LNCaP clone FGC (cell line): ENCODE data around the gene C1QL1.

Source experiments
- DNase-seq: peaks from one replicate; pipeline ENCODE4 v3.0.0-alpha.2; 2011; ENCODE audit warnings: low read depth
- H3K4me3 ChIP-seq: 2 replicates; pipeline ENCODE4 v1.5.1; 2011; ENCODE audit warnings: mild to moderate bottlenecking, low read depth, low read length, control low read depth
- CTCF ChIP-seq: IDR thresholded peaks from 2 replicates; pipeline ENCODE4 v1.5.1; 2012; ENCODE audit warnings: mild to moderate bottlenecking; ENCODE audit not compliant: control insufficient read depth, insufficient read depth; ENCODE audit errors: extremely low read depth

Gene C1QL1

GRCh38 chr17:44998646-44999045, 30.5 kb upstream of the C1QL1 start:
- DNase-seq = no peak
- no peak overlapping the region for H3K4me3 ChIP-seq

GRCh38 chr17:44997733-44998520, 29.8 kb upstream of the C1QL1 start:
- no peak for TF ChIP-seq CTCF
- no peak for DNase-seq

More at GRCh38 chr17:44998646-44999045, 30.5 kb upstream of the C1QL1 start:
- TF ChIP-seq CTCF = no peak

GRCh38 chr17:44996304-44996703, 28.2 kb upstream of the C1QL1 start:
- TF ChIP-seq CTCF = no peak
- no peak overlapping the region for H3K4me3 ChIP-seq
- no peak for DNase-seq

More at GRCh38 chr17:44997733-44998520, 29.8 kb upstream of the C1QL1 start:
- H3K4me3 ChIP-seq = no peak overlapping the region

DNA sequence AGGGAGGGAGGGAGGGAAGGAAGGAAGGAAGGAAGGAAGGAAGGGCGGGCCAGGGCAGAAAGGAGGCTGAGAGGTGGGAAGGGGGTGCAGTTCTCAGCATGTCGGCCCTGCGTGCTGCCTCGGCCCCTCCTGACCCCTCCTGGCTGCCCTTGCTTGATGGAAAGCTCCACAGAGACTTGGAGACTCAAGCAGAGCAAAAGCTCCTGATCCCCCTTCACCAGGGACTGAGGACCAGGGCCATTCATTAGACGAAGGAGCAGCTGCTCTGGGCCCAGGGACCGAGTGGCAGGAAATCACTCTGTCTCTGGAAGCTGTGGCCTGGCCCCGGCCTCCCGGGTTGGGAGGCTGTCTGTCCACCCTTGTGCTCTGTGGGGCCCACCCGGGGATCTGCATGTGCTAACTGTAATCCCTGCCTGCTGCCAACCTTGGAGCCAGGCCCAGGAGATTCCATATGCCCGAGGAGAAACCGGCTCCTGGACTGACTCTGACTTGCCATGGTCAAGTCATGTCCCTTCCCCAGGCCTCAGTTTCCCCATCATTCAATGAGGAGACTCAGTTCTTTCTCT, 27.4 kb upstream of the C1QL1 start:
- no peak overlapping the region for H3K4me3 ChIP-seq
- DNase-seq = no peak
- no peak for TF ChIP-seq CTCF

DNA sequence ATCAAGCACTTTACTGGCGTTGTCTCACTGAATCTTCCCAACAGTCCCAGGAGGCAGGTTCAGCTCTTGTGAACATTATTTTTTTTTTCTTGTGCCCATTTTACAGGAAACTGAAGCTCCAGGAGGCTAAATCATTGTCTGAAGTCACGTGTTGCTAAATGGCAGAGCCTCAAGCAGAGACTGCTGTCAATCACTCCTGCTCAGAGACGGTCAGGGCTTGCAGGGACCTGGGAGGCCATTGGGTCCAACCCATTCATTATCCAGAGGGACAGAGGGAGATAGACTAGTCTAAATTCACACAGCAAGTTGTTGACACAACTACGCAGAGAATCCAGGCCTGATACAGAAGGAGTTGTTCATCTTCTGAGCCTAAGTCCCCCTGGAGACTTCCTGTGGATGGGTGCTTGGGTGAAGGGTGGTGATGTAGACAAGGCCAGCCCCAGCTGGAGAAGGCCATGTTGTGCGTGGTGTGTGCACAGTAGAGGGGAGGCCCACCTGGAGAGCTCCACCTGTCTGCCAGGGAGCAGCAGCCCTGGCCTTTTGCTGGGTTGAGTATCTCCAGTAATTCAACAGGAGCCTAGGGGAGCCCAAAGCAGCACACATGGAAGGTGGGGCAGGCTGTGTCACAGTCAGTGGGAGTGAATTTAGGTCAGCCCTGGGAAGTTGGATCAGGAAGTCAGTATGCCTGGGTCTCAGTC, 24.3 kb upstream of the C1QL1 start:
- no peak overlapping the region for H3K4me3 ChIP-seq
- no peak for TF ChIP-seq CTCF
- no peak for DNase-seq

- no peak overlapping the region for H3K4me3 ChIP-seq
- no peak for TF ChIP-seq CTCF
- no peak for DNase-seq
These were observed 22.9 kb upstream of the C1QL1 start for GRCh38 chr17:44990994-44991393.
